ENCODE measurements around the gene NT5C.
A peak's percentile ranks its signal among the peaks of the same experiment; 100 is the strongest.

Gene NT5C

DNA sequence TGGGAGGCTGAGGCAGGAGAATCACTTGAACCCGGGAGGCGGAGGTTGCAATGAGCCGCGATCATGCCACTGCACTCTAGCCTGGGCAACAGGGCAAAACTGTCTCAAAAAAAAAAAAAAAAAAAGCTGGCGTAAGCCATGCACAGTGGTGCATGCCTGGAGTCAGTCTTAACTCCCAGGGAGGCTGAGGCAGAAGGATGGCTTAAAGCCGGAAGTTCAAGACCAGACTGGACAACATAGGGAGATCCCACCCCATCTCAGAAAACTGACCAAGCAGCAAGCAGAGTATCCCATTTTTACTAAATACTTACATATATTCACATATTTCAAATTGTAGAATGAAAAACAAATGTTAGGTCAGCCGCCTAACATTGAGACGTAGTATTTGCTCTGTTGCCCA lies 4.6 kb downstream of the NT5C start:
- DNase-seq (ENCODE audit: low spot score), result no peak
- Histone ChIP-seq H2BK12ac (ENCODE audit: low read length) (no peak overlapping the region), H3K4me3 (ENCODE audit: low read length in 2 of 2) (no peak overlapping the region), H3K4ac (ENCODE audit: low read length) (no peak overlapping the region), H4K91ac (ENCODE audit: low read depth, low read length, poor library complexity) (no peak overlapping the region), H2BK120ac (ENCODE audit: low read depth, low read length) (no peak overlapping the region), H3K27ac (replicated peaks; ENCODE audit: low read length) (no peak overlapping the region), H4K8ac (ENCODE audit: low read depth, low read length) (no peak overlapping the region), H3K23ac (ENCODE audit: low read depth, low read length, poor library complexity) (no peak overlapping the region), H2AK5ac (ENCODE audit: low read depth, low read length) (no peak overlapping the region), H3K9me3 (replicated peaks in 1 of 2; ENCODE audit: control insufficient read depth in 2 of 2, insufficient read depth in 1 of 2, low read depth in 1 of 2, low read length in 2 of 2) (no peaks in the 10 kb centered on the region), H3K27me3 (ENCODE audit: control insufficient read depth in 3 of 3, insufficient read depth in 3 of 3, low read depth in 1 of 3, low read length in 3 of 3) (no peaks in the 10 kb centered on the region), H3K36me3 (replicated peaks in 1 of 2; ENCODE audit: control insufficient read depth in 2 of 2, insufficient read depth in 2 of 2, low read length in 2 of 2) (peaks cover 18 to 29% of the 10 kb centered on the region in 2 donors), H3K14ac (ENCODE audit: low read length) (no peak overlapping the region), H3K9ac (ENCODE audit: low read depth, low read length, poor library complexity) (no peak overlapping the region), H3K79me1 (ENCODE audit: low read depth, low read length) (peaks cover 7% of the 10 kb centered on the region), H2AFZ (ENCODE audit: low read length) (no peak overlapping the region), H3K18ac (ENCODE audit: low read length) (no peak overlapping the region), H2BK5ac (ENCODE audit: low read length) (no peak overlapping the region), H3K4me2 (ENCODE audit: insufficient read depth, low read length, poor library complexity, severe bottlenecking) (no peak overlapping the region), H3K4me1 (ENCODE audit: control insufficient read depth in 2 of 2, insufficient read depth in 1 of 2, low read depth in 1 of 2, low read length in 2 of 2) (peaks cover 4 to 7% of the 10 kb centered on the region in 2 donors), H2BK15ac (ENCODE audit: low read length) (no peak overlapping the region)
- WGBS, 2 donors (ENCODE audit: extremely low coverage in 2 of 2, insufficient read length in 2 of 2, insufficient replicate concordance in 1 of 2), result no CpG with 5 or more reads among the region's 8 CpGs

DNA sequence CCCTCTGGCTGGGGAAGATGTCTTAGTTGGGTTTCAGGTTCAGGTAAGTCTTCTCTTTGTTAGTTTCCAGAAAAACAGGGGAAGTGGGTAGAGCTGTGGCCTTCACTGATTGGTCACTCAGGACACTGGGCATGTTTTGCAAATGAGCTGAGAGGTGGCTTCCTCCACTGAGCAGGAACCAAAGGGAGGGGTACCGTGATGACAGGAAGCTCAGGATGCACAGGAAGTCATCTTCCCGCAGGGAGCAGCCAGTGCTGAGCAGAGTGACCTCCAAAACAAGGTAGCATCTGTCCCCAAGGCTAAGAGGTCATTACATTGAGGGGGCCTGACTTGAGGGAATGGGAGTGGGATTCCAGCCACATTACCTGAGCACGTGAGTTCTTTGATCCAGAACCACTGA lies 5.6 kb downstream of the NT5C start:
- peaks cover 18 to 32% of the 10 kb centered on the region in 2 donors for H3K36me3 ChIP-seq (replicated peaks in 1 of 2; ENCODE audit: control insufficient read depth in 2 of 2, insufficient read depth in 2 of 2, low read length in 2 of 2)
- WGBS, 2 donors (ENCODE audit: extremely low coverage in 2 of 2, insufficient read length in 2 of 2, insufficient replicate concordance in 1 of 2), result no CpG with 5 or more reads among the region's 3 CpGs
- peak overlapping the region; percentile 38 for H3K18ac ChIP-seq (ENCODE audit: low read length)
- no peak overlapping the region for H2AFZ ChIP-seq (ENCODE audit: low read length)
- H2BK15ac ChIP-seq (ENCODE audit: low read length), result no peak overlapping the region
- H2BK12ac ChIP-seq (ENCODE audit: low read length), result no peak overlapping the region
- H3K9ac ChIP-seq (ENCODE audit: low read depth, low read length, poor library complexity), result no peak overlapping the region
- peaks cover 4 to 7% of the 10 kb centered on the region in 2 donors for H3K4me1 ChIP-seq (ENCODE audit: control insufficient read depth in 2 of 2, insufficient read depth in 1 of 2, low read depth in 1 of 2, low read length in 2 of 2)
- no peaks in the 10 kb centered on the region for H3K27me3 ChIP-seq (ENCODE audit: control insufficient read depth in 3 of 3, insufficient read depth in 3 of 3, low read depth in 1 of 3, low read length in 3 of 3)
- no peak overlapping the region for H2BK120ac ChIP-seq (ENCODE audit: low read depth, low read length)
- H2AK5ac ChIP-seq (ENCODE audit: low read depth, low read length), result no peak overlapping the region
- no peak overlapping the region for H2BK5ac ChIP-seq (ENCODE audit: low read length)
- H3K23ac ChIP-seq (ENCODE audit: low read depth, low read length, poor library complexity), result no peak overlapping the region
- no peak for DNase-seq (ENCODE audit: low spot score)
- no peak overlapping the region for H4K91ac ChIP-seq (ENCODE audit: low read depth, low read length, poor library complexity)
- no peaks in the 10 kb centered on the region for H3K9me3 ChIP-seq (replicated peaks in 1 of 2; ENCODE audit: control insufficient read depth in 2 of 2, insufficient read depth in 1 of 2, low read depth in 1 of 2, low read length in 2 of 2)
- H3K4ac ChIP-seq (ENCODE audit: low read length), result no peak overlapping the region
- no peak overlapping the region for H3K14ac ChIP-seq (ENCODE audit: low read length)
- peak overlapping the region in 1 of 2 donors; percentile 57 for H3K4me3 ChIP-seq (ENCODE audit: low read length in 2 of 2)
- H4K8ac ChIP-seq (ENCODE audit: low read depth, low read length), result no peak overlapping the region
- H3K27ac ChIP-seq (replicated peaks; ENCODE audit: low read length), result no peak overlapping the region
- peaks cover 7% of the 10 kb centered on the region for H3K79me1 ChIP-seq (ENCODE audit: low read depth, low read length)
- no peak overlapping the region for H3K4me2 ChIP-seq (ENCODE audit: insufficient read depth, low read length, poor library complexity, severe bottlenecking)

DNA sequence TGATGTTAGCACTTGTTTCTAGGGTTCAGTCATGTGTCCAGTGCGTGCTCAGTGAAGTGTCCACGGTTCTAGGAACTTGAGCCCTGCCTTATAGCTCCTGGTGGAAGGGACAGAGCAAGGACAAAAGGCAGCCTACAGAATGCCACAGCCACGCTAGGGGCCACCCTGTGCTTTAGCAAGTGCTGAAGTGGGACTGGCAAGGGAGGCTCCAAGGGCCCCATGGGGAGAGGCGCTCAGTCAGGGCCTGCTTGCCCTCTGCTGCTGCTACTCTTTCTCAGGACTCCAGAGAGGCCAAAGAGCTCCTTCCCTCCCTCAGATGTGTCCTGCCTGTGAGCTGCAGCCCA lies 6.8 kb downstream of the NT5C start:
- no peak overlapping the region for H3K4me2 ChIP-seq (ENCODE audit: insufficient read depth, low read length, poor library complexity, severe bottlenecking)
- H3K27ac ChIP-seq (replicated peaks; ENCODE audit: low read length), result no peak overlapping the region
- H3K18ac ChIP-seq (ENCODE audit: low read length), result no peak overlapping the region
- no peak for DNase-seq (ENCODE audit: low spot score)
- no peak overlapping the region for H3K14ac ChIP-seq (ENCODE audit: low read length)
- peaks cover 14 to 30% of the 10 kb centered on the region in 2 donors for H3K36me3 ChIP-seq (replicated peaks in 1 of 2; ENCODE audit: control insufficient read depth in 2 of 2, insufficient read depth in 2 of 2, low read length in 2 of 2)
- H3K9ac ChIP-seq (ENCODE audit: low read depth, low read length, poor library complexity), result no peak overlapping the region
- H3K27me3 ChIP-seq (ENCODE audit: control insufficient read depth in 3 of 3, insufficient read depth in 3 of 3, low read depth in 1 of 3, low read length in 3 of 3), result no peaks in the 10 kb centered on the region
- no CpG with 5 or more reads among the region's 4 CpGs for whole genome bisulfite sequencing, 2 donors (ENCODE audit: extremely low coverage in 2 of 2, insufficient read length in 2 of 2, insufficient replicate concordance in 1 of 2)
- no peak overlapping the region for H4K91ac ChIP-seq (ENCODE audit: low read depth, low read length, poor library complexity)
- no peak overlapping the region for H3K4me3 ChIP-seq (ENCODE audit: low read length in 2 of 2)
- peak overlapping the region; percentile 63 for H2AK5ac ChIP-seq (ENCODE audit: low read depth, low read length)
- H3K4me1 ChIP-seq (ENCODE audit: control insufficient read depth in 2 of 2, insufficient read depth in 1 of 2, low read depth in 1 of 2, low read length in 2 of 2), result no peaks in the 10 kb centered on the region
- H3K23ac ChIP-seq (ENCODE audit: low read depth, low read length, poor library complexity), result peak overlapping the region; percentile 95
- no peak overlapping the region for H3K4ac ChIP-seq (ENCODE audit: low read length)
- no peak overlapping the region for H4K8ac ChIP-seq (ENCODE audit: low read depth, low read length)
- H3K79me1 ChIP-seq (ENCODE audit: low read depth, low read length), result peaks cover 3% of the 10 kb centered on the region
- H3K9me3 ChIP-seq (replicated peaks in 1 of 2; ENCODE audit: control insufficient read depth in 2 of 2, insufficient read depth in 1 of 2, low read depth in 1 of 2, low read length in 2 of 2), result no peaks in the 10 kb centered on the region
- no peak overlapping the region for H2BK12ac ChIP-seq (ENCODE audit: low read length)
- H2BK5ac ChIP-seq (ENCODE audit: low read length), result no peak overlapping the region
- no peak overlapping the region for H2BK15ac ChIP-seq (ENCODE audit: low read length)
- no peak overlapping the region for H2AFZ ChIP-seq (ENCODE audit: low read length)
- H2BK120ac ChIP-seq (ENCODE audit: low read depth, low read length), result no peak overlapping the region

DNA sequence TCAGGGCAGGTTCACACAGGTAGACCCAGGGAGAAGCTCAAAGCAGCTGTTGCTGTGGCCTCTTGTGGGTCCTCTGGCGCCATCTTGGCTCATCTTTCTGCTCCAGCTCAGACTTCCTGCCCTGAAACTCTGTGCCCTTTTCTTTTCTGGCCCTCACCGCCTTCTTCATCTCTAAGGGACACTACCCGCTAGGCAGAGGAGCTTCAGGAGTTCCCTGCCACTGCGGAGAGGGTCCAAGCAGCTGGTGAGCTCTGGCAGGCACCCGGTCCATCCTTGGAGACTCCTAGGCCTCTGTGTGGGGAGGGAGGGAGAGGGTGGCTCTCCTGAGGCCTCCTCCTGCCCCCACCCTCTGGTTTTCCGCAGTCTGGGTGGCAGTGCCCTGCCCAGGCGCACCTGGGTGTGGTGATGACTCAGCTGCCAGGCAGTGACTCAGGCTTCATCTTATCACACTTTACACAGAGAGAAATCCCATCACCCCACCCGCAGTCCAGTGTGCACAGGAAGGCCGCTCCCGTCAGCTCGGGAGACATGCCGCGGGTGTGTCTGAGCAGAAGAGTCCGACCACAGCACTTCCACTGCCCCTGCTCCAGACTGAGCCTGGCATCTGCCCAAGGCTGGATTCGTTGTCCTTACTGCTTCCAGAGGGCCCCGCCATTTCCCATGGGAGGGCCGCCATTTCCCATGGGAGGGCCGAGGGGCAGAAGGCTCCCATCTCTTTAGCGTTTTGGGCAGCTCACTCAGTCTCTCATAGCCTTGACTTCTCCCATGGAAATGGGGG lies 7.3 kb downstream of the NT5C start:
- Histone ChIP-seq H3K23ac (ENCODE audit: low read depth, low read length, poor library complexity) (peak overlapping the region; percentile 95), H3K4me3 (ENCODE audit: low read length in 2 of 2) (no peak overlapping the region), H2BK15ac (ENCODE audit: low read length) (no peak overlapping the region), H2BK120ac (ENCODE audit: low read depth, low read length) (no peak overlapping the region), H3K9ac (ENCODE audit: low read depth, low read length, poor library complexity) (no peak overlapping the region), H2BK5ac (ENCODE audit: low read length) (peak overlapping the region; percentile 13), H3K27me3 (ENCODE audit: control insufficient read depth in 3 of 3, insufficient read depth in 3 of 3, low read depth in 1 of 3, low read length in 3 of 3) (no peaks in the 10 kb centered on the region), H3K4me2 (ENCODE audit: insufficient read depth, low read length, poor library complexity, severe bottlenecking) (no peak overlapping the region), H3K79me1 (ENCODE audit: low read depth, low read length) (no peaks in the 10 kb centered on the region), H4K91ac (ENCODE audit: low read depth, low read length, poor library complexity) (no peak overlapping the region), H3K4me1 (ENCODE audit: control insufficient read depth in 2 of 2, insufficient read depth in 1 of 2, low read depth in 1 of 2, low read length in 2 of 2) (no peaks in the 10 kb centered on the region), H3K4ac (ENCODE audit: low read length) (no peak overlapping the region), H3K18ac (ENCODE audit: low read length) (no peak overlapping the region), H3K14ac (ENCODE audit: low read length) (no peak overlapping the region), H3K9me3 (replicated peaks in 1 of 2; ENCODE audit: control insufficient read depth in 2 of 2, insufficient read depth in 1 of 2, low read depth in 1 of 2, low read length in 2 of 2) (no peaks in the 10 kb centered on the region), H2BK12ac (ENCODE audit: low read length) (no peak overlapping the region), H4K8ac (ENCODE audit: low read depth, low read length) (peak overlapping the region; percentile 48), H3K27ac (replicated peaks; ENCODE audit: low read length) (no peak overlapping the region), H3K36me3 (replicated peaks in 1 of 2; ENCODE audit: control insufficient read depth in 2 of 2, insufficient read depth in 2 of 2, low read length in 2 of 2) (peaks cover 9 to 27% of the 10 kb centered on the region in 2 donors), H2AK5ac (ENCODE audit: low read depth, low read length) (peak overlapping the region; percentile 63), H2AFZ (ENCODE audit: low read length) (no peak overlapping the region)
- no peak for DNase-seq (ENCODE audit: low spot score)
- WGBS, 2 donors (ENCODE audit: extremely low coverage in 2 of 2, insufficient read length in 2 of 2, insufficient replicate concordance in 1 of 2), result no CpG with 5 or more reads among the region's 19 CpGs

Measured in neuronal stem cell (in vitro differentiated cells).